ENCODE results near the gene YAE1.

- TF ChIP-seq CTCF (IDR thresholded peaks at IDR 0.05; ENCODE audit: insufficient read depth, low read length, poor library complexity, severe bottlenecking) (no peak), EZH2phosphoT487 (conservative IDR thresholded peaks at IDR 0.05; ENCODE audit: low read length) (no peak)
These were observed 26.4 kb upstream of the YAE1 start for GRCh38 chr7:39539816-39540215.

Measured in SU-DHL-6 (cell line).